Body of pancreas (tissue), 4 donors: ENCODE data around the gene KRT35.

Experiments used
- CTCF ChIP-seq, 7 experiments: fragments of 450-650 bp in 4 of 7; fragments of 200-600 bp in 3 of 7; sonication (generic) in 3 of 7; IDR thresholded peaks; one replicate each; pipeline ENCODE4 v1.5.1; 2016 to 2019; ENCODE audit warnings: antibody characterized with exemption in 7 of 7
- POLR2A ChIP-seq, 3 donors: fragments of 450-650 bp; IDR thresholded peaks; one replicate each; pipeline ENCODE4 v1.6.1; 2016; ENCODE audit warnings: antibody characterized with exemption in 3 of 3, mild to moderate bottlenecking in 2 of 3

DNA sequence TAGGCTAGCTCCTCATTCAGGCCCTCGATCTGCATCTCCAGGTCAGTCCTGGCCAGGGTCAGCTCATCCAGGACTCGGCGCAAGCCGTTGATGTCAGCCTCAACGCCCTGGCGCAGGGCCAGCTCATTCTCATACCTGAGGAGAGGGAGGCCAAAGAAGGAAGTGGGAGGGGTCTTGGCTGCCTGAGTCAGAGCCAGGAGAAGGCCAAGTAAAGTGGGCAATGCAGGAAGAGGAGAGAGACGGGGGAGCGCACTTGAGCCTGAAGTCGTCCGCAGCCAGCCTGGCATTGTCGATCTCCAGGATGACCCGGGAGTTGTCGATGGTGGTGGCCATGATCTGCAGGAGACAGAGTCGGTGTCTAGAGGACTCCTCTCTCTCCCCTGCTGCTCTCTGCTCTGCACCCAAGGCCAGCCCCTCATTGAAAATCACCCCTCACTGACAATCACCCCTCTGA is 35.9 kb upstream of the KRT35 start:
- TF ChIP-seq CTCF (IDR thresholded peaks at IDR 0.05) (no peak), POLR2A (IDR thresholded peaks at IDR 0.05) (no peak)
